Measurements from ENCODE around the gene PTHLH. TPM values are rescaled to one million over a fixed set of nuclear protein-coding genes. Genes with fewer than 3 reads are reported as not detected.

The PTHLH gene
- total RNA-seq, 6 donors from 2014 or later: 0.44 to 2.9 (median 2.0) TPM; not detected in 3

DNA sequence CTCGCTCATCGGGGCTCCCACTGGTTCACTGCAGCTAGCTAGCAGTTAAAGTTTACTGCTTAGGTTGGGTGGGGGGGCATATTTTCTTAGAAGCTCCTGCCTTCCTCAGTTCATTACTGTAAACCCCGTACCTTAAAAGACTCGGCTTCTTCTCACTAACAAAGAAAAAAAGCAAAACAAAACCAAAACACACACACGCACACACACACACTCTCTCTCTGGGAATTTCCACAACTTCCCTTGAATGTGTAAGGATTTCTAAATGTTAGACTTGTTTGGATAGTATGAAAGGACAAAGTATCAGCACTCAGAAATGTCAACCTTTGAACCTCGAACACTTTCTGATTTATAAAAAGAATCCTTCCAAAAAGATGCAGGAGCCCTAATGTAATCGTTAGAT lies 927 bp downstream of the PTHLH start:
- Histone ChIP-seq H3K4me3 (no peak overlapping the region), H3K36me3 (no peaks in the 10 kb centered on the region), H3K27me3 (peaks cover 0 to 44% (median 25%) of the 10 kb centered on the region in 4 donors), H3K9me3 (no peaks in the 10 kb centered on the region), H3K4me1 (peaks cover 26 to 49% (median 32%) of the 10 kb centered on the region in 4 donors), H3K27ac (no peak overlapping the region)
- DNase-seq (no peak), ATAC-seq (ENCODE audit: low FRiP score in 2 of 2) (no peak)
- TF ChIP-seq, protein P1, sequence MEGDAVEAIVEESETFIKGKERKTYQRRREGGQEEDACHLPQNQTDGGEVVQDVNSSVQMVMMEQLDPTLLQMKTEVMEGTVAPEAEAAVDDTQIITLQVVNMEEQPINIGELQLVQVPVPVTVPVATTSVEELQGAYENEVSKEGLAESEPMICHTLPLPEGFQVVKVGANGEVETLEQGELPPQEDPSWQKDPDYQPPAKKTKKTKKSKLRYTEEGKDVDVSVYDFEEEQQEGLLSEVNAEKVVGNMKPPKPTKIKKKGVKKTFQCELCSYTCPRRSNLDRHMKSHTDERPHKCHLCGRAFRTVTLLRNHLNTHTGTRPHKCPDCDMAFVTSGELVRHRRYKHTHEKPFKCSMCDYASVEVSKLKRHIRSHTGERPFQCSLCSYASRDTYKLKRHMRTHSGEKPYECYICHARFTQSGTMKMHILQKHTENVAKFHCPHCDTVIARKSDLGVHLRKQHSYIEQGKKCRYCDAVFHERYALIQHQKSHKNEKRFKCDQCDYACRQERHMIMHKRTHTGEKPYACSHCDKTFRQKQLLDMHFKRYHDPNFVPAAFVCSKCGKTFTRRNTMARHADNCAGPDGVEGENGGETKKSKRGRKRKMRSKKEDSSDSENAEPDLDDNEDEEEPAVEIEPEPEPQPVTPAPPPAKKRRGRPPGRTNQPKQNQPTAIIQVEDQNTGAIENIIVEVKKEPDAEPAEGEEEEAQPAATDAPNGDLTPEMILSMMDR (IDR thresholded peaks at IDR 0.05): no peak
- TF ChIP-seq EP300 (IDR thresholded peaks at IDR 0.05) (no peak), POLR2A (IDR thresholded peaks at IDR 0.05) (no peak)
- 27 to 30% methylated on average over 7 of the region's 7 CpGs for WGBS, 2 donors

DNA sequence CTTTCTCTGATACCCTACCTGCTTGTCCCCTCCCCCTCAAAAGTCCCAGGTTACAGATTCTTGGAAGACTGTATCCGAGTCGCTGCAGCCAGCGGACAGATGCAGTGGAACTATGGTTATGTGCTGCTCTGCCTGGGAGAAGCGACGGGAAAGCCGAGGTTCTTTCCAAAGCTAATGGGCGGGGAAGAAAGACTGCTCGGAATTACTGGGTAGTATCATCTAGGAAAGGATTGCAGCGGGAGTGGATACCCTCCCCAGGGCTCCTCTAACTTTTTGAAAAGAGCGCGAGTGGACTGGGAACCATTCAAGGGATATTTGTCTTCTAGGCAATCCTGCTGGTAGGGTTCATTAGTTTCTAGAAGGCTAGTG lies 1.4 kb downstream of the PTHLH start:
- WGBS, 2 donors: 8 to 14% methylated on average over 11 of the region's 11 CpGs
- Histone ChIP-seq H3K4me1 (peaks cover 26 to 49% (median 32%) of the 10 kb centered on the region in 4 donors), H3K9me3 (no peaks in the 10 kb centered on the region), H3K4me3 (peak overlapping the region in 1 of 4 donors; percentile 54), H3K27me3 (peaks cover 0 to 43% (median 24%) of the 10 kb centered on the region in 4 donors), H3K27ac (no peak overlapping the region), H3K36me3 (no peaks in the 10 kb centered on the region)
- DNase-seq (no peak), ATAC-seq (ENCODE audit: low FRiP score in 2 of 2) (no peak)
- TF ChIP-seq EP300 (IDR thresholded peaks at IDR 0.05): no peak
- no peak for TF ChIP-seq POLR2AphosphoS5 (IDR thresholded peaks at IDR 0.05)
- TF ChIP-seq, protein P1 (IDR thresholded peaks at IDR 0.05): no peak
- no peak for TF ChIP-seq POLR2A (IDR thresholded peaks at IDR 0.05)

DNA sequence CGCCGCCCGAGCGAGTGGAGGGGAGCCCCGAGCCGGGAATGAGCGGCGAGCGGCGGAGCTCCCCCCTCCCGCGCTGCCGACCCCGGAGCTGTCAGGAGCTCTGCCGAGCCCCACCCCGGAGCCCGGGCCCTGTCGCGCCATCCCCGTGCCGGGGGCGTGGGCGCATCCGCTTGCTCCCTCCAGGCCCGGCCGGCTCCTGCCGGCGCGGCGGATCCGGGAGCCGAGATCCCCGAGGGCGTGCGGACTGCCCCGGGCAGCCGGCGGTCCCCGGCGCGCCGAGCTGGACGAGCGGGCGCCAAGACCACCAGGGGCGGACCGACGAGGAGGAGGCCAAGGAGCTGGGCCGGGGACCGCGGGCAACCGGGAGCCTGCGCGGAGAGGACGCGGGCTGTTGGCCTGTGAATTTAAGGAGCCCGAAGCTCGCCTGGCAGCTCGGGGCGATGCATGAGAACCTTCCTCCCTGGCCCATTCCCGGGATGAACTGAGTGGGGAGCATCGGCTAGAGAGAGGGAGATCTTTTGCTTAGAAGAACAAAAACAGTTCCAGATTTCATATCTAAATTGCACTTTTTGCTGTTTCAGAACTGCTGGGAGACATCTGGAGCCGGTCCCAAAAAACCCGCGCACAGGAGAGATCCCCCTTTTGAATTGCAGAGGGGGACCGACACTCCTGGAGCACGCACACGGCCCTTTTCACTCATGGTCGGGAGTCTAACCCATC lies 2.0 kb downstream of the PTHLH start:
- TF ChIP-seq POLR2AphosphoS5 (IDR thresholded peaks at IDR 0.05): no peak
- no peak for TF ChIP-seq POLR2A (IDR thresholded peaks at IDR 0.05)
- no peak for TF ChIP-seq EP300 (IDR thresholded peaks at IDR 0.05)
- TF ChIP-seq, protein P1 (IDR thresholded peaks at IDR 0.05): no peak
- peaks cover 23 to 44% (median 30%) of the 10 kb centered on the region in 4 donors for H3K4me1 ChIP-seq
- peaks cover 0 to 38% (median 22%) of the 10 kb centered on the region in 4 donors for H3K27me3 ChIP-seq
- peak overlapping the region in 3 of 4 donors; percentile 40 to 54 (median 52) for H3K4me3 ChIP-seq
- ATAC-seq (ENCODE audit: low FRiP score in 2 of 2): peak in 1 of 2 donors; percentile 19
- DNase-seq: peak in 1 of 2 donors; percentile 86
- no peak overlapping the region for H3K27ac ChIP-seq
- H3K9me3 ChIP-seq: no peaks in the 10 kb centered on the region
- no peaks in the 10 kb centered on the region for H3K36me3 ChIP-seq
- 1 to 4% methylated on average over 12 to 26 of the region's 69 CpGs for whole genome bisulfite sequencing, 2 donors

DNA sequence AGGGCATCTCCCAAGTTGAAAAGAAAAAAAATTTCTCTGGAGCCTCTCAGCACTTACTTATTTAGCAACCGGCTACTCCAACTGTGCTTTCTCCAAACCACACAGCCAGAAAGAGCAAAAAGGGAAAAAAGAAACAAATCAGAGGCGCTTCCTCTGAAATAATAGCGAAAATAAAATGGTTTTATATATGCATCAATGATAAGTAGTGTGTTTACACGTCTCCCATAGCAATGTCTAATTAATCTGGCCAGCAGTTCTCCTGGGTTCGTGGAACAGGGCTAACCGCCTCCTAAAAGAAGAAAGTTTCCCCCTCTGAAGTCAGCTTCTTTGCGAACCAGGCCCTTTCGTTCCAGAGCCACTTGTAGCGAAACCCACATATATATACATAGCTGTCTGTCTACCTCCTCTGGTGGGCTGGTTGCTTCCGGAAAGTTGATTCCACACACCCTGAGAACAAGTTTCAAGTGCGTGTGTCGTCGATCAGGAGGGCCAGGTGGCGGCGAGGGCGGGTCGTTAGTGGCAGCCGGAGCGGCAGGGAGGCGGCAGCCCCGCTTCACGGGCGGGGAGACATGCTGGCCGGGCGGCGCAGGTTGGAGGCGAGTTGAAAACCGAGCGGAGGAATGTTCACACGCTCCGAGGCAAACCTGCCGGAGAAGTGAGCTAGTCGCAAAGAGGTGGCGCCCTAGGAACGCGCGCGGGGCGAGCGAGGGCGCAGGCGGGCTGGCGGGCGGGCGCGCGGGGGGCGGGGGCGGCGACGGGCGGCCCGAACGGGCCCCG lies 2.7 kb downstream of the PTHLH start:
- H3K4me3 ChIP-seq: peak overlapping the region; percentile 16 to 54 (median 46)
- ATAC-seq (ENCODE audit: low FRiP score in 2 of 2) (peak; percentile 41 to 53), DNase-seq (peak in 1 of 2 donors; percentile 89)
- TF ChIP-seq EP300 (IDR thresholded peaks at IDR 0.05) (no peak), POLR2AphosphoS5 (IDR thresholded peaks at IDR 0.05) (no peak), POLR2A (IDR thresholded peaks at IDR 0.05) (no peak)
- TF ChIP-seq, protein P1 (IDR thresholded peaks at IDR 0.05): no peak
- peaks cover 0 to 30% (median 18%) of the 10 kb centered on the region in 4 donors for H3K27me3 ChIP-seq
- H3K36me3 ChIP-seq: no peaks in the 10 kb centered on the region
- H3K27ac ChIP-seq: no peak overlapping the region
- 2 to 3% methylated on average over 10 to 32 of the region's 55 CpGs for WGBS, 2 donors
- H3K9me3 ChIP-seq: no peaks in the 10 kb centered on the region
- peaks cover 21 to 37% (median 24%) of the 10 kb centered on the region in 4 donors for H3K4me1 ChIP-seq
